SHP77 (cell line): ENCODE data around the gene ATXN2.

ENCODE experiments used
- DNase-seq, 2 experiments: peaks; one replicate each; lab custom pipeline; 2025; lab: John Stamatoyannopoulos, UW

Gene ATXN2

DNA sequence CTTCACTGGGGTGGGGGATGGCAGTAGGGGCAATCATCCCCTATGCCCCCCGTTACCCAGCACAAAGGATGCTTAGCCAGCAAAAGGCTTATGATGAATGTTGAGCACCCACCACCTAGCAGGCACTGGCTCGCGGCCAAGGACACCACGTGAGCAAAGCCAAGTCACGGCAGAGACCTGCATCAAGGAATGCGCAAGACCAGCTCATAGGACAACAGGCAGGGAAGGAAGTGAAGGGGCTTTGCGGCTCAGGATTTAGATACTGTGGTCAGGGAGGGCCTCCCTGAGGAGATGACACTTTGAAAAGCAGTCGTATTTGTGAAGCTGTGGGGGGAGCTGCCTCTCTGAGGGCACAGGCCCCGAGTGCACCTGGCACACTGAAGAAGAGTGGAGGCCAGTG is 160.6 kb downstream of the ATXN2 start:
- peak in 1 of 2 experiments; percentile 26 for DNase-seq

DNA sequence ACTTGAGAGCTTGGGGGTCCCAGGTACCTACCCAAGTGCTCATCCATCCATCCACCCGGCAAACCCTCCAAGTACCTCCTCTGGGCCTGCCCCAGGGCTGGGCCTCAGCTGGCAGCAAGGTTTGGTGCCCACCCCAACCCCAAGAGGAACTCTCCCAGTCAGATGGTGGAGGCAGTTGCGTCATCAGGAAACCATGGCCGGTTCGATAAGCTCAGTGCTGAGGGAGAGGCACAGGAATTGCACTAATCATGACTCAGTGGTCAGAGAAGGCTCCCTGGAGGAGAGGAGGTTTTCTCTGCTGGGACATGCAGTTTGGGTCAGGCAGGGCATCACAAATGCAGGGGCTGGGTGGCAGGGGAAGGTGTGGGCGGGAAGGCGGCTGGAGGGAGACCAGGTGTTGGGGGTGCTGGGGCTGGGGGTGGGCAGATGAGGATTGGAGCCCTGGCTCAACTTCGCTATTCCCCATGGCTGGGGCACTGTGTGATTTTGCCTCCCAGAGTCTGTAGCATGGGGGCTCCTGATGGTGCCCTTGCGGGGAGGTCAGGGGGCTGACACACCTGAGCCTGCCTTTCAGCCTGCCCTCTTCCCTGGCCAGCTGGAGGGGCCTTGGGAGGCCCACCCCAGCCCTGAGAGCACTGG is 161.2 kb downstream of the ATXN2 start:
- DNase-seq, result no peak

DNA sequence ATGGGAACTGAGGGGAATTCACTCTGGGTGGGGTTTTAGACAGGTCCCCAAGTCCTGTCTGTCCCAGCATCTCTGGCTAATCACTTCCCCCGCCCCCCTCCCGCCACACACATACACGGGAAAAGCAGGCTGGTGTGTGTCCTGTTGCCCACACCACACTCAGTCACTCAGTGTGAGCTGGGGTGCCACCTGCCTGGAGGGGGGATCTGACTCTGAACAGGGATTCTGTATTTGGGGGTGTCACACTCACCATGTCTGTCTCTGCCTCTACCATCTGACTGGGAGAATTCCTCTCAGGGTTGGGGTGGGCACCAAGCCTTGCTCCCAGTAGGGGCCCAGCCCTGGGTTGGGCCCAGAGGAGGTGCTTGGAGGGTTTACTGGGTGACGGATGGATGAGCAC is 162.3 kb downstream of the ATXN2 start:
- no peak for DNase-seq

DNA sequence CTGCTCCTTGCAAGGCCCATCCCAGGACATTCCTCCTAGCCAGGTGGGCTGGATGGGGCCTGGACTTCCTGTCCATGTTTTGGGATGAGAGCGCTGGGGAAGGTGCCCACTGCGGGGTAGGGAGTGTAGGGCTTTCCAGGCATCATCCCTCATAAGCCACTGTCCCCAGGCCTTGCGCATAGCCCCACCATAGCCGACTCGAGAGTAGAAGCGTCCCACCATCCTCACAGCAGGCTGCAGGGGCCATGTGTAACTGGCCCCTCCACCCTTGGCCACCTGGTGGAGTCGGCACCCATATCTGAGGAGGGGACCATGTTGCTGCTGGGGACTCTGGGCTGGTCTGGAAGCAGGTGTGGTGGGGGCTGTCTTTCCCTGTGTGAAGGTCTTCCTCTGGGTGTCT is 162.8 kb downstream of the ATXN2 start:
- DNase-seq, result no peak

DNA sequence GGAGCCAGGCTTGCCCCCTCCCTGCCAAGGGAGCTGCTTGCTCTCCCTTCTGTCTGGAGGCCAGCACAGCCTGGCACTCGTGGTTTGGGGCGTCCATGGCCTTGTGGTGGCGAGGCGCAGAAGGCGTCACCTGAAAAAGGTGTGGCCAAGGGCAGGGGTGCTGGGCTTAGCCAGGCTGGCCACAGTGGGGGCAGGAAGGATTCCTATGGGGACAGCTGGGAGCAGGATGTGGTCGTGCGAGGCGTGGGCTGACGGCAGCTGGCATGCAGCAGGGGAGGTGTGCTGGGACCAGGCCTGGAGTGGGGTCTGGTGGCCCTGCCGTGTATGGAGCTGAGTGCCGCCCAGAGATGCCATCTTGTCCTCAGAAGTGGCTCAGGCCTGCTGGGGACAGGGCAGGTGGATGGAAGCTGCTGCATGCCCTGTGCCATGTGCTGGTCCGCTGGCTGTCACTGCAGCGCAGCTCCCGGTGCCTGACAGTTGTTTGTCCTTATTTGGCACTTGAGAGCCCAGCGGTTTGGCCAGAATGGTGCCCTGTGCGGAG is 163.4 kb downstream of the ATXN2 start:
- peak in 1 of 2 experiments; percentile 7 for DNase-seq

DNA sequence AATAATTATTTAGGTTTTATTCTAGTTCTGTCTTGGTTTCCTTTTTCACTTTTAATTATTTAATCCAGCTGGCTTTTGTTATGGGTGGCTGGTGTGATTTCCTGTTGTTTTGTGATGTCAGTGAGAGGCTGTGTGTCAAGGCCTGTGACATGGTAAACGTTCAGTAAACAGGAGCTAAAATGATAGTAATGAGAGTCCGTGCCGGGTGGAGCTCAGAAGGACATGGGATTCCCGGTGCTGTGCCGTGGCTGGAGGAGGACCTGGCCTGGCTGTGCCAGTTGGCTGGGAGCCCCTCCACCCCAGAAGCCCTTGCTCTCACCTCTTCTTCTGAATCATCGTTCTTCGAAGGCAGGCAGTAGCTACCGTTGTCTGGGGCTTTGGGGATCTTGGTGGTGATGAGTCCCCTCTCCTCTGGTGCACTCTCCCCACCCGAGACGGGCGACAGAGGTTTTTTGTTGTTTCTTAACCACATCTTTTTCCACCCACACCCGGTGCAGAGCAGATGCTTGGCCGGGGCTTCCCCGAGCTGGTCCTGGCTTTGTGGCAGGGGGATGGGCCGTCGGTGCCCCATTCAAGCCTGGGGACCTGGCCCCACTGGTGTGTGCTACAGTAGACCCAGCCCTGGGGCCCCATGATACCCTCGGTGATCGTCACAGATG is 164.3 kb downstream of the ATXN2 start:
- peak; percentile 33 to 46 for DNase-seq

DNA sequence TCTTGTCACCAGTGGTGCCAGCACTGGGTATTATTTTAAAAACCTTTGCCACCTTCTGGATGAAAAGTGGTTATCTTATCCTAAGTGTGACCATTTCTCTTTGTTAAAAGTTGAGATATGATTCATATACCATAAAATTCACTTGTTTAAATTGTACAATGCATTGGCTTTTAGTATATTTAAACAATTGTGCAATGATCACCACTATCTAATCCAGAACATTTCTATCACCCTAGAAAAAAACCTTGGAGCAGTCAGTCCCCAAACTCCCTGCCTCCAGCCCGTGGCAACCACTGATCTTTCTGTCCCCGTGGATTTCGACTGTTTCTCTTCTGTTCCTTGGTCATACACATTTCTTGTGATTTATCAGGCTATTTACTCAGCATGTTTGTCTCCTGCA is 165.1 kb downstream of the ATXN2 start:
- no peak for DNase-seq

DNA sequence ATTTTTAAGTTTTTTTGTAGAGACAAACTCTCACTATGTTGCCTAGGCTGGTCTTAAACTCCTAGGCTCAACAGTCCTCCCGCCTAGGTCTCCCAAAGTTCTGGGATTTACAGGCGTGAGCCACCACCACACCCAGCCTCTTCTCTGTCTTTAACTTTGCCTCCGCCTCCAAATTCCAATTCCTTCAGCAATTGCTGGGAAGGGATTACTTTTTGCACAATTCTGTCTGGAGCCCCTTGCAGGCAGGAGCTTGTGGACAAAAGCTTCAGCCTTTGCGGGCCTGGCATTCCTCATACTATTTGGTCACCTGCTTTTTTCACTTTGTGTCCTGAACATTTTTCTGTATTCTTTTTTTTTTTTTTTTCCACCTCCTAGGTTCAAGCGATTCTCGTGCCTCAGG is 167.3 kb downstream of the ATXN2 start:
- DNase-seq, result no peak

DNA sequence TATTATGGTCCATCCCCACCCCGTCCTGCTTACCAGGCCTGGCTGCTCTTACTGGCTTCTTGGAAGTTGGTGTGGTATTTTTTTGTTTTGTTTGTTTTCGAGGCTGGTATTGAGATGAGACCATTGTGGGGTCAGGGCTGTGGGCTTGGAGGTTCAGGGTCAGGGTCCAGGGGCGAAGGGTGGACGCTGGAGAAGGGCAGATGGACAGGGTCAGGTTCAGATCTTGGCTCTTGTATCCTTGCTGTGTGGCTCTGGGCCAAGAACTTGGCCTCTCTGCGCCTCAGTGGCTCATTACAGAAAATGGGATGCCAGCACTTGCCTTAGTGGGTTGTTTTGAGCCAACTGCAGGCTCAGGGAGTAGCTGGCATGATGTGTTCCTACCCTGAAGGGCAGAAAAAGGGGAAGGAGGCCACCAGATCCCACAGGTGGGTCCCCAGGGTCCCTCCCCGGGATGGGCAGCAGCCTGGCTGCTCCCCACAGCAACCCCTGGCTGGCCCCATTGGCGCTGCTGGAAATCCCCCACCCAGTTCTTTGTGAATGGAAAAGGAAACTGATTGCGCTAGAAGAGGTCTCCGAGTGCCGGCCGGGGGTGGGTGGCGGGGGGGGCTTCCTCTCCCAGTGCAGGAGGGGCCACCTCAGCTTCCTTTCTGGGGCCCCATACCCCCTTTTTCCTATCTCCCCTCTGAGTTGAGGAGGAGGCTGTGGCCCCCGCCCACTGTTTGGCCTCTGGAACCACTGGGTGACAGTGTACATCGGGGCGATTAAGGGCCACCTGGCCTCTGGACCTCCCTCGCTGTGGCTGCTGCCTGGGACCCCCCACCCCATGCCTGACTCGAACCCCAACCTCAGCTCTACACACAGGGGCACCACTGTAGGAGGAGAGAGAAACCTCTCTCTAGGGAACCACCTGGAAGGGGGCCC is 168.4 kb downstream of the ATXN2 start:
- DNase-seq, result no peak

DNA sequence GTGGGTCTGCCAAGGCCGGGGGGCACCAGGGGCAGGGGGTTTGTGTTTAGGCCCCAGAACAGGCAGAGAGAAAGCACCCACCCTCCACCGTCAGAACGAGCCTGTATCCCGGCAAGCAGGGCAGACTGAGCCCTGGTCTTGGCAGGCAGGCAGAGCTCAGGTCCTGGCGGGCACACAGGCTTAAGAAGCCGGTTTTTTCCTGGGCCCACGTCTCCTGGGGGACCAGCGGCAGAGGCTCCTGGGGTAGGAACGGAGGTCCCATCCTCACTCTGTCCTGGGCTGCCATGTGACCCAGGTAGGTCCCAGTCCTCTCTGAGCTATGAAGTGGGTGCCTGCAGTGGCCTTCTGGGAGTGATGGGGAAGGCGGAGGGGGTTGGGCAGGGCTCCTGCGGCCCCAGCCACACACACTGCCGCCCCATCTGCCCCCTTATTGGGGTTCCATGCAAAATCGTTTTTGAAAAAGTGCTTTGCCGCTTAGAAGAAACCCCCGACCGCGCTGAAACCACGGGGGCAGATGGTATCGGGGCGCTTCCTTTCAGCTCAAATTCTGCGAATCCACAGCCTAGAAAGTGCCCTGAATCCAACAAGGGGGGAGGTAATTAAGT is 169.2 kb downstream of the ATXN2 start:
- no peak for DNase-seq

DNA sequence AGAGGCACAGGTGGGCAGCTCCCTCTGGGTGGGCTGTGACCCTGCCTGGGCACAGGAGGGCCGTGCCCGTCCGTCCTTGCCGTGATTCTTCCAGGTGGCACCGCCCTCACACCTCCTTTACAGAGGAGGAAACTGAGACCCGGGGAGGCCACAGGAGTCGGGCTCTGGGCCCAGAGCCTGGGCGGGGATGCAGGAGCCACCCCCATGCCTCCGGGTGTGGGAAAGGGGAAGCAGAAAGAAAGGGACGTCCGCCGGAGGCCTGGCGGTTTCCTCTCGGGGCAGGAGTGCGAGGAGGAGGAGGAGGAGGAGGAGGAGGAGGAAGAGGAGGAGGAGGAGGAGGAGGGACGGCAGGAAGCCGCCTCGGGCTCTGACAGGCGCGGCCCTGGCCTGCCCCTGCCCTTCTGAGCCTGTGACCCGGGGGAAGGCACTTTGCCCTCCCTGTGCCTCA is 170.4 kb downstream of the ATXN2 start:
- no peak for DNase-seq

DNA sequence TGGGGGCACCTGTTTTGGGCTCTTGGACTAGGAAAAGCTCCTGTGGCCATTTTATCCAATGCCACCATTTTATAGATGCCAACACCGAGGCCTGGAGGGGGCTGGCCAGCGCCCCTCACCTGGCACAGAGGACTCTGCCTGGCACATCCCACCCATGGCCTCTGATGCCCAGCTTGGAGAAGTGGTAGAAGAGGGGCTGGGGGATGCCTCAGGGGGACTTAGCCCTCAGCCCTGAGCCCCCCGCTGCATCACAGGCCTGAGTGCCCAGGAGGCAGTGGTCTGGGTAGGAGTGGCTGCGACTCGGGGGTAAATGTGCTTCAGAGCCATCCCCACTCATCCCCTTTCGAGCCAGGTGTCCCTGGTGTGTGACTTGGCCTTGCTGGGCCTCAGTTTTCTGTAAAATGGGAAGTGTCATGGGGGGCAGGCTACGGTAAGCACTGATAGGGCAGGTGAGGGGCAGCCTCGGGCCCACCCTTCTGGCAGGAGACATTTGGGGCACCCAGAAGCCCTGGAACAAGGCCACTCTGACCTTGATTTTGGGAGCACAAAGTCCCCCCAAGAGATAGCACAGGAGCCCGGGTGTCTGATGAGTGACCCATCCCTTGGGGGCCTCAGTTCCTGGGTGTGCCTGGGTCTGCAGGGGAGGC is 170.9 kb downstream of the ATXN2 start:
- DNase-seq, result no peak

DNA sequence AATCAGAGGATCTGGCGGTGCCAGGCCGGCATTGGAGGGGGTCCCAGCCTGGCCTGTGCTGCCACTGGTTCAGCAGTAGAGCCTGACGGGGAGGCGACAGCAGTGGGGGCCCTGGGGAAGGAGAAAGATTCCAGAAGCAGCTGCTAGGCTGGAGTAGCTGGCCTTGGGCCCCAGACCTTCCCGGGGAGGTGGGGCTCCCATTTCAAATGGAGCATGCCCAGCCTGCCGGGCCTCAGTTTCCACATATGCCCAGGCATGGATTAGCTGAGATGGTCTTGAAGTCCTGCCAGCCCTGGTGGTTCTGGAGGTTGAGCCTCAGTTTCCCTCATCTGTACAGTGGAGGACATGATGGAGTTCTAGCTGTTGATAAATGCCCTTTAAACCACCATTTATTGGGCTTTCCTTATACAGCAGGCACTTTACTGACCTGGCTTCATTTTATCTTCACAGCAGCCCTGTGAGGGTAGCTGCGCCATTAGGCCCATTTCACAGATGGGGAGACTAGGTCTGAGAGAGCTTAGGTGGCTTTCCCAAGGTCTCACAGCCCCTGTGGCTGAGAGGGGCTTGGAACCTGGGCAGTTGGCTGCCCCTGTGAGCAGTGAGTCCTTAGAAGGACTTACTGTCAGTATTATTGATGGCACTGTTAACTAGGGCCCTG is 171.6 kb downstream of the ATXN2 start:
- no peak for DNase-seq

DNA sequence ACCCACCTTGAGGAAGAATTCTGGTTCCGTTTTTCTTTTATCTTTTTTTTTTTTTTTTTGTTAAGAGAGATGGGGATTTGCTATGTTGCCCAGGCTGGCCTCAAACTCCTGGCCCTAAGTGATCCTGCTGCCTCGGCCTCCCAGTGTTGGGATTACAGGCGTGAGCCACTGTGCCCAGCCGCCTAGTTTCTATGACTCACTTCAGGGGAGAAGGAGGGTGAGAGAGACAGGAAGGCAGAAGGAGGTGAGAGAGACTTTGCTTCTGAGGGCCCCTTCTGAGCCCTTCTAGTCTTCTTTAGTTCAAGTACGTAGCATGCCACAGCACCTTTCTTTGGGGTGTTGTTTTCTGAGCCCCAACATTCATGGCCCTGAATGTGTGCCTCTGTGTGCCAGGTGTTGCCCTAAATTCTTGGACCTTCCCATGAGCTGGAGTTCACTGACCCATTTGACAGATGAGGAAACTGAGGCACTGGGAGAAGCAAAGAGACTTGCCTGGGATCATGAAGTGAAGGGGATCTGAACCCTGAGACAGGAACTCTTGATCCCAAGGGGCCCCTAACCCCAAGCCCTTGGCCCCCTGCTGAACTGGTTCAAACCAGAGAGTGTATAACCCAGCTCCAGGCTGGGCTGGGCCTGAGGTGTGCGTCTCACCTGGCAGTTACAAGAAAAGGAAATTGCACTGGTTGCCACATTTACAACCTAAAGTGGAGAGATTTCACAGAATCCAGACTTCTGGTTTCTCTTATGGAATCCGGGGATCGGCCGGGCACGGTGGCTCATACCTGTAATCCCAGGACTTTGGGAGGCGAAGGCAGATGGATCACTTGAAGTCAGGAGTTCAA is 172.6 kb downstream of the ATXN2 start:
- DNase-seq, result no peak

DNA sequence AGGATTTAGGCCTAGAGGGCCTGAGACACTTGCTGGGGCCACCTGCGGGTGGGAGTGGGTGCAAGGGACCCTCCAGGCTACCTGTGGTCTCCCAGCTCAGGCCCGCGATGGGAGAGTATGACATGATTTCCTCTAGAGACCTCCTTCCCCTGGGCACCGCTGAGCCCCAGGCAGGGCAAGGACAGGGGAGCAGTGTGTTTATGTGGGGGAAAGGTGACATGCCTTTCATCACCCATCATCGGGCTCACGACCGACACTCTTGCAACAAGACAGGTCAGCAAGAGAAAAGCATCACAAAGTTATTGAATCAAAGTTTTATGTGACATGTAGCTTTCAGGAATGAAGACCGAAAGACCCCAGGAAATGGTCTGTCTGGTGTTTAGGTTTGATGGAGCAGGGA is 173.5 kb downstream of the ATXN2 start:
- no peak for DNase-seq

DNA sequence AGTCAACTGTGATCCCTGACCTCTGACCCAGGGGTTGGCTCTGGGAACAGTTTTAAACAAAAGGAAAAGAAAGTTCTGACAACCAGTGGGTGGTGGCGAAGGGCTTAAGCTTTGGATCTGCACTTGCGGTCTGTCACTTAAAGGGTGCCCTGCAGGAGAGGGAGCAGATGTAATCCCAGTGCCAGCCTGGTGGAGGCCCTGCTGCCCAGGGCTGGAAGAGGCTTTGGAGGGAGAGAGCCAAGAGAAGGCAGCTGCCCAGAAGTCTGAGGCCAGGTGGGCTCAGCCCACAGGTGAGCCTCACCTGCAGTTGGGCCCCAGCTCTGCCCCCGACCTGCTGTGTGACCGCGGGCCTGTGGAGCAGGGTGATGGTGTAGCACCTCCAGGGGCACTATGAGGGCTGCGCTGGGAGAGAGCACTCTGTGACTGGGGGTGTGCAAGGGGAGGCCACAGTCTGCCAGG is 174.3 kb downstream of the ATXN2 start:
- DNase-seq, result peak in 1 of 2 experiments; percentile 5

DNA sequence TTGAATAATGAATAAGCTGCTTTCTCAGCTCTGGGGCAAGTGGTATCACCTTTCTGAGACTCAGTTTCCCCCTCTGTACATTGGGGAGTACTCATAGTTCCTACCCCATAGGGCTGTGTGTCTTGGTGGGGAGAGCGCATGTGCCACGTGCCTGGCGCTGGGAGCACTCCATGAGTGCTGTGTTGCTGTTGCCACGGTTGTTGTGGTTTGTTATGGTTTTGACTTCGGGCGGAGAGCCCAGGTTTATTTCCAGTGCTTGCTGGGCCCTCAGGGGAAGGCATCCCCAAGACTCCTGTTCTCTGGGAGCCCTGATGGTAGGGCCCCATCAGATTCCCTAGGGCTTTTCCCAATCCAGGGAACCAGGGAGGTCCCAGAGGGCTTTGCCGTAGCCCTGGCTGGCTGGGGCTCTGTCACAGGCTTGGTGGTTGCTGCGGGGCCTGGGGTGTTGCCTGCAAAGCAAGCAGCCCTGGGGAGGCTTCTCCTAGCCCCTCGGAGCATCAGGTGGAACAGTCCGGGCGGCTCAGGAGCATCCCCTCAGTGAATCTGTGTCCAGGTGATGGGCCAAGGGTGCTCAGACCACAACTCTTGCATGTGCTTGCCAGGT is 174.8 kb downstream of the ATXN2 start:
- no peak for DNase-seq

DNA sequence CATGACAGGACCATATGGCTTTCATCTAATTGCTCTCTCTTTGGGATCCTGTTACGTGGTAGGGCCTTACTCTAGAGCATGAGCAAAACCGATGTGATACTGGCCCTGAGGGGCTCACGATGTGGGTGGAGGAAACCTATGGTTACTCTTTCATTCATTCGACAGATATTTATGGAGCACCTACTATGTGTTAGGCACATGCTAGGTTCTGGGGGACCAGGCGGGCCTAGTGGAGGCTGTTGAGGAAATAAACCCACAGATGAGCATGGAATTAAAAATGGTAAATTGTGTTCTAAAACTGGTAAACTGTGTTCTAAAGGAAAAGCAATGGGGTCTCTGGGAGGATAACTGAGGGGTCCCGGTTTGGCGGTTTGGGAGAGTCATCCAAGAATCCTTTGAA is 178.6 kb downstream of the ATXN2 start:
- DNase-seq, result no peak

DNA sequence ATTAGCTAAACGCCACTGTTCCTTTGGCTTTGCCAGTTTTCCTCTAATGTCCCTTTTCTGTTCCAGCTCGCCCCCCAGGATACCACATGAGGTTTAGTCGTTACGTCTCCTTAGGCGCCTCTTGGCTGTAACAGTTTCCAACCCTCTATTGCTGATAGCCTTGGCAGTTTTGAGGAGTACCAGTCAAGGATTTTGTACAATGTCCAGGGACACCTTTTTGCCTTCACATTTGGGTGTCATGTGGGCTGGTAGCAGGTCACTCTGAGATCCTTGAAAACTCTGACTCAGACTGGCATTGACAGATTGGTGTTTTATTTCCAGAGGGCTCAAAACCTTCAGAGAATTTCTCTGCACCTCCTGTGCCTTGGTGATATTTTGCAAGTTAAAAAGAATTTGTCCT is 179.3 kb downstream of the ATXN2 start:
- no peak for DNase-seq

DNA sequence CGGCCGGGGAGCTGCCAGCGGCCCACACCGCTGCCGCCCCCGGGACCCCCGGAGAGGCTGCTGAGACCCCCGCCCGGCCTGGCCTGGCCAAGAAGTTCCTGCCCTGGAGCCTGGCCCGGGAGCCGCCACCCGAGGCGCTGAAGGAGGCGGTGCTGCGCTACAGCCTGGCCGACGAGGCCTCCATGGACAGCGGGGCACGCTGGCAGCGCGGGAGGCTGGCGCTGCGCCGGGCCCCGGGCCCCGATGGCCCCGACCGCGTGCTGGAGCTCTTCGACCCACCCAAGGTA is 180.6 kb downstream of the ATXN2 start:
- no peak for DNase-seq
